Measurements from ENCODE around the gene GALNT2.

The GALNT2 gene

DNA sequence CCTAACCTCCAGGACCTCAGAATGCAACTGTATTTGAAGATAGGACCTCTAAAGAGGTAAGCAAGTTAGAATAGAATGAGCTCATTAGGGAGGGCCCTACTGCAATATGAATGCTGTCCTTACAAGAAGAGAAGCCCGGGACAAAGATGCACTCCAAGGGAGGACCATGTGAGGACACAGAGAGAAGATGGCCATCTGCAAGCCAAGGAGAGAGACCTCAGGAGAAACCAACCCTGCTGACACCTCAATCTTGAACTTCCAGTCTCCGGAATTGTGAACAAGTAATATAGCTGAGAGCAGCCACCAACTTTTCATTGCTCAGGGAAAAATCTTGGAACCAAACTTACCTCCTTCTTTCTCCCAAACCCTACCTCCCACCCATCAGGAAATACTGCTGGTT, 15.0 kb upstream of the GALNT2 start:
- TF ChIP-seq, protein P1, sequence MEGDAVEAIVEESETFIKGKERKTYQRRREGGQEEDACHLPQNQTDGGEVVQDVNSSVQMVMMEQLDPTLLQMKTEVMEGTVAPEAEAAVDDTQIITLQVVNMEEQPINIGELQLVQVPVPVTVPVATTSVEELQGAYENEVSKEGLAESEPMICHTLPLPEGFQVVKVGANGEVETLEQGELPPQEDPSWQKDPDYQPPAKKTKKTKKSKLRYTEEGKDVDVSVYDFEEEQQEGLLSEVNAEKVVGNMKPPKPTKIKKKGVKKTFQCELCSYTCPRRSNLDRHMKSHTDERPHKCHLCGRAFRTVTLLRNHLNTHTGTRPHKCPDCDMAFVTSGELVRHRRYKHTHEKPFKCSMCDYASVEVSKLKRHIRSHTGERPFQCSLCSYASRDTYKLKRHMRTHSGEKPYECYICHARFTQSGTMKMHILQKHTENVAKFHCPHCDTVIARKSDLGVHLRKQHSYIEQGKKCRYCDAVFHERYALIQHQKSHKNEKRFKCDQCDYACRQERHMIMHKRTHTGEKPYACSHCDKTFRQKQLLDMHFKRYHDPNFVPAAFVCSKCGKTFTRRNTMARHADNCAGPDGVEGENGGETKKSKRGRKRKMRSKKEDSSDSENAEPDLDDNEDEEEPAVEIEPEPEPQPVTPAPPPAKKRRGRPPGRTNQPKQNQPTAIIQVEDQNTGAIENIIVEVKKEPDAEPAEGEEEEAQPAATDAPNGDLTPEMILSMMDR (IDR thresholded peaks at IDR 0.05; ENCODE audit: insufficient read depth, low read length, poor library complexity, severe bottlenecking), result no peak
- DNase-seq (ENCODE audit: extremely low read depth, insufficient read length), result no peak
- Histone ChIP-seq H3K4me3 (replicated peaks; ENCODE audit: low read depth, low read length) (no peak overlapping the region), H3K36me3 (ENCODE audit: control insufficient read depth, insufficient read depth, low read length) (no peaks in the 10 kb centered on the region), H3K27me3 (replicated peaks; ENCODE audit: control insufficient read depth, insufficient read depth, low read length) (no peaks in the 10 kb centered on the region; the same call in 1 of the 2 replicates)

DNA sequence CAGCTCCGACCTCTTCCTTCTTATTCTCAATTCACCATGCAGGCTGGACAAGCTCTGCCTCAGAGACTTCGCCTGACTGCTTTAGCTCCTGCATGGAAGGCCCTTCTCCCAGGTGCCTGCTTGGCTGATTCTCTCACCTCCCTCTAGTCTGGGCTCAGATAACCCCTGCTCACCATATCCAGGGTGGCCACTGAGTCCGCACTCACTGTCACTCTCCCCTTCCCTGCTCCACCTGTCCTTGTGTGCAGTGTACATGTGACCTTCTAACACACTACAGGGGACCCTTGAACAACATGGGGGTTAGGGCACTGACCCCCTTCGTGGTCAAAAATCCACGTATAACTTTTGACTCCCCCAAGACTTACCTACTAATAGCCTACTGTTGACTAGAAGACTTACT, 14.4 kb upstream of the GALNT2 start:
- no peak overlapping the region for H3K4me3 ChIP-seq (replicated peaks; ENCODE audit: low read depth, low read length)
- DNase-seq (ENCODE audit: extremely low read depth, insufficient read length), result no peak
- no peaks in the 10 kb centered on the region for H3K36me3 ChIP-seq (ENCODE audit: control insufficient read depth, insufficient read depth, low read length)
- TF ChIP-seq, protein P1 (IDR thresholded peaks at IDR 0.05; ENCODE audit: insufficient read depth, low read length, poor library complexity, severe bottlenecking), result no peak
- H3K27me3 ChIP-seq (replicated peaks; ENCODE audit: control insufficient read depth, insufficient read depth, low read length), result no peaks in the 10 kb centered on the region; the same call in 1 of the 2 replicates

DNA sequence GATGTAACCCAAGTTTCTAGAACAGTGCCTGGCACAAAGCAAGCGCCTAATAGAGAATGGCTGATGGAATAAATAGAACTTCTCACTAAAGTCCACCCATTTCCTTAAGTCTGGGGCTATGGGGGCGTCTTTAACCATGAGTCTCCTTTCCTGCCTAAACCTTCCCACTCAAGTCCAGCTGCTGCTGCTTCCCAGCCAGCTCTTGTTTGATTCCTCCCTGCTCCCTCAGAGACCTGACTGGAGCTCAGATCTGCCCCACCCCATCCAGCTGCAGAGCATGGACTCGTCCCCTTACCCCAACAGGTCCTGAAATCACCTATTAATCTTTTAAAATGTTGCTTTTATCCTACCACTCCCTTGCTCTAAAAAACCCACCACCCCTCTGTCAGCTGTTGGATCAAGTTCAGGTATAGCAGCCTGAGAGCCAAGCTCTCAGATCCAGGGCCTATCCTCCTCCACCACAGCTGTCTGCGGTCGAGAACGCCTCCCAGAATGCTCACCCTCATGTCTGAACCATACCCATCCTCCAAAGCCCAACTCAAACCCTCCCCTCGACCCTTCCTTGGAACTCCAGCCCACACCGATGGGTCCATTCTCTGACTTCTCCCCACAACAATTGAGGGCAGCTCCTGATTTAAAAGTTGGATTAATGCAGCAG, 12.8 kb upstream of the GALNT2 start:
- no peak overlapping the region for H3K4me3 ChIP-seq (replicated peaks; ENCODE audit: low read depth, low read length)
- peaks cover 1% of the 10 kb centered on the region; the same call in 1 of the 2 replicates for H3K27me3 ChIP-seq (replicated peaks; ENCODE audit: control insufficient read depth, insufficient read depth, low read length)
- no peak for DNase-seq (ENCODE audit: extremely low read depth, insufficient read length)
- TF ChIP-seq, protein P1 (IDR thresholded peaks at IDR 0.05; ENCODE audit: insufficient read depth, low read length, poor library complexity, severe bottlenecking), result no peak
- no peaks in the 10 kb centered on the region for H3K36me3 ChIP-seq (ENCODE audit: control insufficient read depth, insufficient read depth, low read length)

DNA sequence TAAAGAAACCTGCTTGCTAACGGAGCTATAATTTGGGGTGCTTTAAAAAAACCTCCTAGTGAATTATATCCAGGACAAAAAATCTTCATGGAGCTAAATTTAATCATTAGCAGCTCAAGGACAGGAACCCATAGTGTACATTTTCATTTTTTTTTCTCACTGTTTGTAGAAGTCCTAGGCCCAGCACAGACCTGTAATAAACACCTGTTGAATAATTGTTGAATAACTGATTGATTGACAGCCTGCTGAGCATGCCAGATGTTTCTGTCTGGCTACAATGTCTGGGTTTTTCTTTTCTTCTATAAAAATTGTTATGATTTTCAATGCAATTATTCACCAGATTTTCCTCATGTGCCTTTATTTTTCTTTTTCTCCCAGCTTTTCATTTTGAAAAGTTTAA, 10.9 kb upstream of the GALNT2 start:
- Histone ChIP-seq H3K36me3 (ENCODE audit: control insufficient read depth, insufficient read depth, low read length) (no peaks in the 10 kb centered on the region), H3K4me3 (replicated peaks; ENCODE audit: low read depth, low read length) (no peak overlapping the region), H3K27me3 (replicated peaks; ENCODE audit: control insufficient read depth, insufficient read depth, low read length) (peaks cover 1% of the 10 kb centered on the region; the same call in 1 of the 2 replicates)
- TF ChIP-seq, protein P1 (IDR thresholded peaks at IDR 0.05; ENCODE audit: insufficient read depth, low read length, poor library complexity, severe bottlenecking), result no peak
- no peak for DNase-seq (ENCODE audit: extremely low read depth, insufficient read length)

DNA sequence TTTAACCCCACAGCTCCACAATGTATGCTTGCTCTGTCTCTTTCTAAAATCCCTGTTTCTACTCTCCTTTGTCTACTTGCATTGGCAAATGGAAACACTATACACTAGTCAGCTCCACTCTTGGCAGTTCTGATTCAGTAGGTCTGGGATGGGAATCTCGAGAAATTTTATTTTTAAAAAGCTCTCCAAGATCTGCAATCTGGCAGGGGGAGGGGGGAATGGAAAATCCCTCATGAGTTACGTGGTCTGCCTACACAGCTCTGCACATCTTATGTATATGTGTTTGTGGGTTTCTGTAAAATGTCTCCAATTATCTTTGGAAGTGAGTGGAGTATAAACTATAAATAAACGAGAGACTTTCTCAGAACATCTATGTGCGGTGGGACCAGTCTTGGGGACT, 9.9 kb upstream of the GALNT2 start:
- DNase-seq (ENCODE audit: extremely low read depth, insufficient read length), result no peak
- no peak overlapping the region for H3K4me3 ChIP-seq (replicated peaks; ENCODE audit: low read depth, low read length)
- H3K36me3 ChIP-seq (ENCODE audit: control insufficient read depth, insufficient read depth, low read length), result no peaks in the 10 kb centered on the region
- TF ChIP-seq, protein P1 (IDR thresholded peaks at IDR 0.05; ENCODE audit: insufficient read depth, low read length, poor library complexity, severe bottlenecking), result no peak
- H3K27me3 ChIP-seq (replicated peaks; ENCODE audit: control insufficient read depth, insufficient read depth, low read length), result peaks cover 1% of the 10 kb centered on the region; the same call in 1 of the 2 replicates
